Measurements from ENCODE around the gene SYNPO2. TPM values are rescaled to one million over a fixed set of nuclear protein-coding genes. Genes with fewer than 3 reads are reported as not detected.

SYNPO2 gene
- polyA plus RNA-seq, 1 experiment, result 5.1 TPM

GRCh38 chr4:118936406-118936805 is 47.8 kb downstream of the SYNPO2 start:
- CTCF ChIA-PET, result no interaction called here
- Histone ChIP-seq H3K9me3 (ENCODE audit: control insufficient read depth, insufficient read depth, low read length) (no peaks in the 10 kb centered on the region), H3K4me3 (ENCODE audit: low read depth, low read length) (no peak overlapping the region), H3K27ac (ENCODE audit: low read depth, low read length) (no peak overlapping the region), H3K27me3 (ENCODE audit: control insufficient read depth, insufficient read depth, low read length) (no peaks in the 10 kb centered on the region)
- TF ChIP-seq CTCF (IDR thresholded peaks at IDR 0.05; ENCODE audit: low read depth, low read length), result no peak
- no peak for DNase-seq (ENCODE audit: low read depth, low spot score)
- POLR2A ChIA-PET, result no interaction called here

- ChIA-PET CTCF (interaction anchor here (0.8 kb wide), 1 partner anchor 42 kb away, joined by 3 read pairs; no protein-coding TSS in a partner anchor), POLR2A (no interaction called here)
- Histone ChIP-seq H3K27ac (ENCODE audit: low read depth, low read length) (no peak overlapping the region), H3K4me3 (ENCODE audit: low read depth, low read length) (no peak overlapping the region), H3K9me3 (ENCODE audit: control insufficient read depth, insufficient read depth, low read length) (no peaks in the 10 kb centered on the region), H3K27me3 (ENCODE audit: control insufficient read depth, insufficient read depth, low read length) (no peaks in the 10 kb centered on the region)
- no peak for TF ChIP-seq CTCF (IDR thresholded peaks at IDR 0.05; ENCODE audit: low read depth, low read length)
- DNase-seq (ENCODE audit: low read depth, low spot score), result no peak
Measured at GRCh38 chr4:118939169-118939783, 50.6 kb downstream of the SYNPO2 start.

- POLR2A ChIA-PET, result no interaction called here
- Histone ChIP-seq H3K27me3 (ENCODE audit: control insufficient read depth, insufficient read depth, low read length) (no peaks in the 10 kb centered on the region), H3K4me3 (ENCODE audit: low read depth, low read length) (no peak overlapping the region), H3K9me3 (ENCODE audit: control insufficient read depth, insufficient read depth, low read length) (no peaks in the 10 kb centered on the region), H3K27ac (ENCODE audit: low read depth, low read length) (no peak overlapping the region)
- DNase-seq (ENCODE audit: low read depth, low spot score), result no peak
- CTCF ChIA-PET, result no interaction called here
- TF ChIP-seq CTCF (IDR thresholded peaks at IDR 0.05; ENCODE audit: low read depth, low read length), result no peak
Measured at GRCh38 chr4:118941149-118941548, 52.5 kb downstream of the SYNPO2 start.

- Histone ChIP-seq H3K4me3 (ENCODE audit: low read depth, low read length) (no peak overlapping the region), H3K9me3 (ENCODE audit: control insufficient read depth, insufficient read depth, low read length) (no peaks in the 10 kb centered on the region), H3K27ac (ENCODE audit: low read depth, low read length) (no peak overlapping the region), H3K27me3 (ENCODE audit: control insufficient read depth, insufficient read depth, low read length) (no peaks in the 10 kb centered on the region)
- no peak for DNase-seq (ENCODE audit: low read depth, low spot score)
- CTCF ChIA-PET, result no interaction called here
- TF ChIP-seq CTCF (IDR thresholded peaks at IDR 0.05; ENCODE audit: low read depth, low read length), result no peak
- POLR2A ChIA-PET, result no interaction called here
Measured at GRCh38 chr4:118941799-118942198, 53.1 kb downstream of the SYNPO2 start.

- H3K9me3 ChIP-seq (ENCODE audit: control insufficient read depth, insufficient read depth, low read length), result no peaks in the 10 kb centered on the region
- POLR2A ChIA-PET, result no interaction called here
- CTCF ChIA-PET, result no interaction called here
- H3K27ac ChIP-seq (ENCODE audit: low read depth, low read length), result no peak overlapping the region
- no peak for DNase-seq (ENCODE audit: low read depth, low spot score)
- no peak overlapping the region for H3K4me3 ChIP-seq (ENCODE audit: low read depth, low read length)
- no peaks in the 10 kb centered on the region for H3K27me3 ChIP-seq (ENCODE audit: control insufficient read depth, insufficient read depth, low read length)
- TF ChIP-seq CTCF (IDR thresholded peaks at IDR 0.05; ENCODE audit: low read depth, low read length), result no peak
Measured at GRCh38 chr4:118942465-118942864, 53.8 kb downstream of the SYNPO2 start.

Measured in AG04450 (cell line).